PC-9 (cell line): ENCODE data around the gene LRIG3.

Experiments used
- EZH2 ChIP-seq: fragments of 200-600 bp; sonication (generic); IDR thresholded peaks from 2 replicates; pipeline ENCODE4 v1.8.0; 2017; ENCODE audit warnings: antibody characterized with exemption, low read depth
- TF ChIP-seq, protein P1 (sequence below): fragments of 200-600 bp; sonication (generic); conservative IDR thresholded peaks from 2 replicates; pipeline ENCODE4 v1.6.1; 2017; ENCODE audit warnings: mixed run types, antibody characterized with exemption, mild to moderate bottlenecking, moderate library complexity

DNA sequence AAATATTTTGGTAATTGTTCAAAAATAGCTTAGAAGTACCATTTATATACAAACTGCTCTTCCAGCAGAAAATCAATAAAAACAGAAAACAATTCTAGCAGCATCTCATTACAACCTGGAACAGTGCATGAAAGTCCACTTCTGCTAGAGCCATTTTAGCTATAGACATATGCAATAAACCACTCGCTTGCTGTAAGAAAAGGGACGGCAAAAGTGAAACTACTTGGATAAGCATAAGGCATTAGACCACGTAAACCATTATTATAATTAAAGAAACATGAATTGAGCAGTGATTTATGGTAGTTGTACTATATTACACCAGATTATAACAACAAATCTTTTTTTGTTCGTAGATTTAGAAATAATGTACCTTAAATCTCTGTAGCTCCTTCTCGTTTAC, 48.7 kb downstream of the LRIG3 start:
- TF ChIP-seq, protein P1, sequence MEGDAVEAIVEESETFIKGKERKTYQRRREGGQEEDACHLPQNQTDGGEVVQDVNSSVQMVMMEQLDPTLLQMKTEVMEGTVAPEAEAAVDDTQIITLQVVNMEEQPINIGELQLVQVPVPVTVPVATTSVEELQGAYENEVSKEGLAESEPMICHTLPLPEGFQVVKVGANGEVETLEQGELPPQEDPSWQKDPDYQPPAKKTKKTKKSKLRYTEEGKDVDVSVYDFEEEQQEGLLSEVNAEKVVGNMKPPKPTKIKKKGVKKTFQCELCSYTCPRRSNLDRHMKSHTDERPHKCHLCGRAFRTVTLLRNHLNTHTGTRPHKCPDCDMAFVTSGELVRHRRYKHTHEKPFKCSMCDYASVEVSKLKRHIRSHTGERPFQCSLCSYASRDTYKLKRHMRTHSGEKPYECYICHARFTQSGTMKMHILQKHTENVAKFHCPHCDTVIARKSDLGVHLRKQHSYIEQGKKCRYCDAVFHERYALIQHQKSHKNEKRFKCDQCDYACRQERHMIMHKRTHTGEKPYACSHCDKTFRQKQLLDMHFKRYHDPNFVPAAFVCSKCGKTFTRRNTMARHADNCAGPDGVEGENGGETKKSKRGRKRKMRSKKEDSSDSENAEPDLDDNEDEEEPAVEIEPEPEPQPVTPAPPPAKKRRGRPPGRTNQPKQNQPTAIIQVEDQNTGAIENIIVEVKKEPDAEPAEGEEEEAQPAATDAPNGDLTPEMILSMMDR, result no peak
- TF ChIP-seq EZH2, result no peak
